AG04449 (cell line): Measurements from ENCODE around the gene CLMN.

Experiments
- CTCF ChIA-PET: fragments of 350-600 bp; formaldehyde crosslinking; extraction: SDS; loops from one replicate; lab custom pipeline; 2021; ENCODE audit warnings: antibody characterized with exemption; lab: Yijun Ruan, JAX
- POLR2A ChIA-PET: fragments of 400-600, 350-600 bp; formaldehyde crosslinking; extraction: SDS; loops from one replicate; lab custom pipeline; 2020; ENCODE audit warnings: antibody characterized with exemption, inconsistent platforms; lab: Yijun Ruan, JAX
- DNase-seq: peaks from one replicate; pipeline ENCODE4 v3.0.0-alpha.2; 2010; ENCODE audit warnings: low read depth, low spot score
- H3K4me3 ChIP-seq: 2 replicates; pipeline ENCODE4 v1.5.1; 2011; ENCODE audit warnings: low read depth, mild to moderate bottlenecking, control low read depth, low read length
- TF ChIP-seq, protein P1 (sequence below): IDR thresholded peaks from one replicate; pipeline ENCODE4 v1.5.1; 2011; ENCODE audit warnings: mild to moderate bottlenecking, moderate library complexity, low read length, control low read depth, inconsistent platforms; ENCODE audit not compliant: insufficient read depth; ENCODE audit errors: missing control alignments

Gene CLMN

DNA sequence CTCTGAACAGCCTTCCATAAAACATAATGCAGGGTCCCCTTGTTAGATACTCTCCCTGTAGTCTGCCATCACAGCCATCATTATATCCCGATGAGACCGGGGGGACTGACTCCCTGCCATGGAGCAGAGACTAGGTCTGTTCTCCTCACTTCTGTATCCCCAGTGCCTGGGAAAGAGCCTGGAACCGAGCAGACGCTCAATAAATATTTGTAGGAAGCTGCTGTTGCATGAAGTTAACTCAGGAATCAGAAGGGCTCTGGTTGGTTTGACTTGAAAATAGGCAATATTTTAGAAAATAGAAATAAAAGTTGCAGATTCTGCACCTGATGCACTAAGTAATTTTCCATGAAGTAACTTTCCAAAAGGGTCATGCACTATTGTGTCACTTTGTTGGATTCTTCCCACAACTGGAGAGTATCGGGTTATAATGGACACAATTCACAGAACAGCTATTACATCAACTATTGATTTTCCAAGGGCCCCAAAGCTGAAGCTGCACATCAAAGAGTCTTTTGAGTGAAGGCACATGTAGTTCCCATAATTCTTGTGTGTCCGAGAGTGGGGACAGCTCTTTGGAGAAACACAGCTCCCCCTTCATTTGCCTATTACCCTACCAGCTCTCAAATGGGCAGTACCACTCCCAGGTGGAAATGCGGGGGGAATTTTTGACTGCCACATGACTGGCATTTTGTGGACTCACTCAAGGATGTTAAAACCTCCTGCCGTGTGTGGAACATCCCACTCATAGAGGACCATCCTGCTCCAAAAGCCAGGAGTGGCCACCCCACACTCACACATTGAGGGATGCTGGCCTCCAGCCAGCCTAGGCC, 18.8 kb downstream of the CLMN start:
- DNase-seq = no peak
- TF ChIP-seq, protein P1, sequence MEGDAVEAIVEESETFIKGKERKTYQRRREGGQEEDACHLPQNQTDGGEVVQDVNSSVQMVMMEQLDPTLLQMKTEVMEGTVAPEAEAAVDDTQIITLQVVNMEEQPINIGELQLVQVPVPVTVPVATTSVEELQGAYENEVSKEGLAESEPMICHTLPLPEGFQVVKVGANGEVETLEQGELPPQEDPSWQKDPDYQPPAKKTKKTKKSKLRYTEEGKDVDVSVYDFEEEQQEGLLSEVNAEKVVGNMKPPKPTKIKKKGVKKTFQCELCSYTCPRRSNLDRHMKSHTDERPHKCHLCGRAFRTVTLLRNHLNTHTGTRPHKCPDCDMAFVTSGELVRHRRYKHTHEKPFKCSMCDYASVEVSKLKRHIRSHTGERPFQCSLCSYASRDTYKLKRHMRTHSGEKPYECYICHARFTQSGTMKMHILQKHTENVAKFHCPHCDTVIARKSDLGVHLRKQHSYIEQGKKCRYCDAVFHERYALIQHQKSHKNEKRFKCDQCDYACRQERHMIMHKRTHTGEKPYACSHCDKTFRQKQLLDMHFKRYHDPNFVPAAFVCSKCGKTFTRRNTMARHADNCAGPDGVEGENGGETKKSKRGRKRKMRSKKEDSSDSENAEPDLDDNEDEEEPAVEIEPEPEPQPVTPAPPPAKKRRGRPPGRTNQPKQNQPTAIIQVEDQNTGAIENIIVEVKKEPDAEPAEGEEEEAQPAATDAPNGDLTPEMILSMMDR = no peak
- no peak overlapping the region for H3K4me3 ChIP-seq
- ChIA-PET CTCF (no interaction called here), POLR2A (no interaction called here)

GRCh38 chr14:95300002-95300696, 19.6 kb downstream of the CLMN start:
- ChIA-PET POLR2A (no interaction called here), CTCF (no interaction called here)
- DNase-seq = no peak
- TF ChIP-seq, protein P1 = no peak
- no peak overlapping the region for H3K4me3 ChIP-seq

DNA sequence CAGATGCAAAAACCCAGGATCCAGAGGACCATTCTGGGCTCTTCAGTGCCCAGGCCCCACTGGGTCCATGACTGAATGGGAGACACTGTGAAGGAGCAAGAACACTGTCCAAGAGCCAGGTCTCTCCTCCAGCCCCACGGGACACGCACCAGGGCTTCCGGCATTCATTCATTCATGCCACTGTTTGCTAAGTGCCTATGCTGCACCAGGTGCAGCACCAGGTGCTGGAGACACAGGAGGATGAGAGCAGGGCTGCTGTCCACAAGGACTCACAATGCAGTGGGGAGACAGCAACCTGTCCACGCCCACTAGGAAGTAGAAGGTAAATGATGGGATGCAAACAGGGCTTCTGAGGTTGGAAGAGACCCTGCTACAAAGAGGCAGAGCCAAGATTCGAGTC, 20.4 kb downstream of the CLMN start:
- CTCF ChIA-PET = no interaction called here
- POLR2A ChIA-PET = no interaction called here
- TF ChIP-seq, protein P1 = no peak
- DNase-seq = no peak
- no peak overlapping the region for H3K4me3 ChIP-seq

DNA sequence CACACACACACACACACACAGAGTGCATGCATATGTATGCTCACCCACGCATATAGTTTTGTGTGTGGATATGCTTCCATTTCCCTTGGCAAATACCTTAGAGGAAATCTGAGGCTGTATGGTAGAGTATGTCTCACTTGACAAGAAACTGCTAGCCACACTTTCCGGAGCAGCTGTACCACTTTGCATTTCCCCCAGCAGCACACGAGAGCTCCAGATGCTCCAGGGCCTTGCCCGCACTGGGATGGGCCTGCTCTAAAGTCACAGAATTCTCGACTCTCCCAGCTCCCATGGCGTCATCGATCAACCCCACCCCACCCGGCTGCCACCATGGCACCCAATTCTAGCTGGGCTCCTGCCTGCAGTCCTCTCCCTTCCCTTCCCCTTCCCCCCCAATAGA, 21.9 kb downstream of the CLMN start:
- H3K4me3 ChIP-seq = no peak overlapping the region
- CTCF ChIA-PET = no interaction called here
- TF ChIP-seq, protein P1 = no peak
- POLR2A ChIA-PET = no interaction called here
- DNase-seq = no peak

DNA sequence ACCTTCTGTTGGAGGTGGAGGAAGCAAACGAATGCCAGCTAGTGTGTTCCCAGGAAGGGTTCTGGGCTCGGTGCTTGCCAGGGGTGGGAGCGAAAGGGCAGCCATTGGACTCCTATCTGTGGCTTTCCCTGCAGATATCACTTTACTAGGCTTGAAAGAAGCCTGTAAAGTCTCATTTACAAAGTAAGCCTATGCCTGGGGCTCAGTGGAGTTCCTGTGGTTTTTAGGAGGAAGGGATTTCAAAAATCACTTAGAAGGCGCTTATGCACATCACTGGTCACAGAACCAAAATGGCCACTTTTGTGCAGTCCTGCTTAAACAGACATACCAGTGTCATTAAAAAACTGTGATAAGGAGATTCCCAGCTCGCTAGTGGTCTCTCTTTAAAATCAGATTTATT, 22.7 kb downstream of the CLMN start:
- CTCF ChIA-PET = no interaction called here
- POLR2A ChIA-PET = no interaction called here
- no peak overlapping the region for H3K4me3 ChIP-seq
- TF ChIP-seq, protein P1 = no peak
- no peak for DNase-seq

DNA sequence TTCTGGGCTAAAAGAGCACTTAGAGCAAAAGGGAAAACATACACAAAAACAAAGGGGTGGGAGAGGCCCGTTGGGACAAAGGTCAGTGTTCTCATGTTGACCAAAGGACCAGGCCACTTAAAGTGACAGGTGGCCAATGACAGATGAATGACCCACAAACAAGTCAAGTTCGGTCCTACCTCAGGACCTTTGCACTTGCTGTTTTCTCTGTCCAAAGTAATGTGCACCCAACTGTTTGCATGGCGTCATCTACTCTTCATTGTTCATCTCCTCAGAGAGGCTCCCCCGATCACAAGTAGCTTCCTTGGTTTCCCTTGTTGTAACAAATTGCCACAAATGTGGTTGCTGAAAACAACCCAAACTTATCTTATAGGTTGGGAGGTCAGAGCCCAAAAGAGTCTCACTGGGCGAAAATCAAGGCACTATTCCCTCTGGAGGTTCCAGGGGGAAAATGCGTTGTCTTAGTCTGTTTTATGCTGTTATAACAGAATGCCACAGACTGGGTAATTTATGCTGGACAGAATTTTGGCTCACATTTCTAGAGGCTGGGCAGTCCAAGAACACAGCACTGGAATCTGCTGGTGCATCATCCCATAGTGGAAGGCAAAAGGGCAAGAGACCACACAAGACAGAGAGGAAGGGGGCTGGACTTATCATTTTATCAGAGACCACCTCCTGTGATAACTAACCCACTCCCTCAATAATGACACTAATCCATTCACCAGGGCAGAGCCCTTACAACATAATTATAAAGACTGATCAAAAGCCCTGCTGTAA, 23.9 kb downstream of the CLMN start:
- TF ChIP-seq, protein P1 = no peak
- CTCF ChIA-PET = no interaction called here
- H3K4me3 ChIP-seq = no peak overlapping the region
- POLR2A ChIA-PET = no interaction called here
- no peak for DNase-seq
